Measurements from ENCODE around the gene RAD54L. TPM values are rescaled to one million over a fixed set of nuclear protein-coding genes. Genes with fewer than 3 reads are reported as not detected.
"Not testable (repeated sequence)": the region's sequence is repeated elsewhere in the genome, so short reads cannot be mapped to it uniquely, and the experiment has no call there.

The RAD54L gene
- total and polyA plus RNA-seq, 2 donors (not counting 1 experiment from before 2014, with no cell fraction given): 0.66 to 1.3 TPM

DNA sequence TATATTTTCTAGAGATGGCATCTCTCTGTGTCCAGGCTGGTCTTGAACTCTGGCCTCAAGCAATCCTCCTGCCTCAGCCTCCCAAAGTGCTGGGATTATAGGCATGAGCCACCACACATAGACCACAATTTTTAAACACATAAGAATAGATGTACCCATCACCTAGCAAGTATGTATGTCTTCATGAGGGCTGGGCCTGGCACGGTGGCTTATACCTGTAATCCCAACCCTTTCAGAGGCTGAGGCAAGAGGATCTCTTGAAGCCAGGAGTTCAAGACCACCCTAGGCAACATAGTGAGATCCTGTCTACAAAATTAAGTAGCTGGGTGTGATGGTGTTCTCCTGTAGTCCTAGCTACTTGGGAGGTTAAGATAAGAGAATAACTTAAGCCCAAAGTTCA, 69.8 kb downstream of the RAD54L start:
- peaks cover 3% of the 10 kb centered on the region for H3K36me3 ChIP-seq (ENCODE audit: control insufficient read depth, insufficient read depth, low read length)
- H3K9me3 ChIP-seq (ENCODE audit: control insufficient read depth, insufficient read depth, low read depth, low read length): no peaks in the 10 kb centered on the region
- no peaks in the 10 kb centered on the region for H3K79me2 ChIP-seq (ENCODE audit: control insufficient read depth, insufficient read depth, low read length)
- no peaks in the 10 kb centered on the region for H3K4me1 ChIP-seq (ENCODE audit: control insufficient read depth, extremely low read depth, insufficient read depth, low read length)
- no peak overlapping the region for H3K4me3 ChIP-seq (replicated peaks in 1 of 4; ENCODE audit: control extremely low read depth in 1 of 4, insufficient read depth in 1 of 4, low read depth in 3 of 4, low read length in 4 of 4)
- TF ChIP-seq, protein P1, sequence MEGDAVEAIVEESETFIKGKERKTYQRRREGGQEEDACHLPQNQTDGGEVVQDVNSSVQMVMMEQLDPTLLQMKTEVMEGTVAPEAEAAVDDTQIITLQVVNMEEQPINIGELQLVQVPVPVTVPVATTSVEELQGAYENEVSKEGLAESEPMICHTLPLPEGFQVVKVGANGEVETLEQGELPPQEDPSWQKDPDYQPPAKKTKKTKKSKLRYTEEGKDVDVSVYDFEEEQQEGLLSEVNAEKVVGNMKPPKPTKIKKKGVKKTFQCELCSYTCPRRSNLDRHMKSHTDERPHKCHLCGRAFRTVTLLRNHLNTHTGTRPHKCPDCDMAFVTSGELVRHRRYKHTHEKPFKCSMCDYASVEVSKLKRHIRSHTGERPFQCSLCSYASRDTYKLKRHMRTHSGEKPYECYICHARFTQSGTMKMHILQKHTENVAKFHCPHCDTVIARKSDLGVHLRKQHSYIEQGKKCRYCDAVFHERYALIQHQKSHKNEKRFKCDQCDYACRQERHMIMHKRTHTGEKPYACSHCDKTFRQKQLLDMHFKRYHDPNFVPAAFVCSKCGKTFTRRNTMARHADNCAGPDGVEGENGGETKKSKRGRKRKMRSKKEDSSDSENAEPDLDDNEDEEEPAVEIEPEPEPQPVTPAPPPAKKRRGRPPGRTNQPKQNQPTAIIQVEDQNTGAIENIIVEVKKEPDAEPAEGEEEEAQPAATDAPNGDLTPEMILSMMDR (conservative IDR thresholded peaks at IDR 0.05 in 1 of 2, IDR thresholded peaks at IDR 0.05 in 1 of 2; ENCODE audit: low read depth in 1 of 2, low read length in 2 of 2): no peak
- TF ChIP-seq EZH2 (IDR thresholded peaks at IDR 0.05; ENCODE audit: low read length, missing control alignments): no peak
- H3K9ac ChIP-seq (ENCODE audit: insufficient read depth, low read length): no peak overlapping the region
- no peak overlapping the region for H2AFZ ChIP-seq (ENCODE audit: low read length)
- H3K27me3 ChIP-seq (ENCODE audit: control insufficient read depth, insufficient read depth, low read length): no peaks in the 10 kb centered on the region
- H3K4me2 ChIP-seq (ENCODE audit: extremely low read depth, insufficient read depth, low read length): no peak overlapping the region
- no peak for DNase-seq (ENCODE audit: low read depth in 2 of 2)
- no peak overlapping the region for H3K27ac ChIP-seq (ENCODE audit: insufficient read depth, low read length)
- no peaks in the 10 kb centered on the region for H4K20me1 ChIP-seq (ENCODE audit: control insufficient read depth, extremely low read depth, insufficient read depth, low read length)

DNA sequence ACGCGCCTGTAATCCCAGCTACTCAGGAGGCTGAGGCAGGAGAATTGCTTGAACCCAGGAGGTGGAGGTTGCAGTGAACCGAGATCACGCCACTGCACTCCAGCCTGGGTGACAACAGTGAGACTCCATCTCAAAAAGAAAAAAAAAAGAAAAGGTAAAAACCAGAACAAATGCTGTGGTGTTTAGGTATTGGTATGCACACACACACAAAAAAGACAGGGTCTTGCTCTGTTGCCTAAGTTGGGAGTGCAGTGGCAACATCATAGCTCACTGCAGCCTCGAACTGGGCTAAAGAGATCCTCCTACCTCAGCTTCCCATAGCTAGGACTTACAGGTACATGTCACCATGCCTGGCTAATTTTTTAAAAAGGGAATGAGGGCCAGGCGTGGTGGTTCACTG, 71.7 kb downstream of the RAD54L start:
- not testable (repeated sequence) for H3K9me3 ChIP-seq (ENCODE audit: control insufficient read depth, insufficient read depth, low read depth, low read length); H3K27ac ChIP-seq (ENCODE audit: insufficient read depth, low read length); H2AFZ ChIP-seq (ENCODE audit: low read length); DNase-seq (ENCODE audit: low read depth in 2 of 2); H3K4me3 ChIP-seq (replicated peaks in 1 of 4; ENCODE audit: control extremely low read depth in 1 of 4, insufficient read depth in 1 of 4, low read depth in 3 of 4, low read length in 4 of 4); H3K27me3 ChIP-seq (ENCODE audit: control insufficient read depth, insufficient read depth, low read length); H3K79me2 ChIP-seq (ENCODE audit: control insufficient read depth, insufficient read depth, low read length); H3K9ac ChIP-seq (ENCODE audit: insufficient read depth, low read length); H4K20me1 ChIP-seq (ENCODE audit: control insufficient read depth, extremely low read depth, insufficient read depth, low read length); H3K4me1 ChIP-seq (ENCODE audit: control insufficient read depth, extremely low read depth, insufficient read depth, low read length); H3K4me2 ChIP-seq (ENCODE audit: extremely low read depth, insufficient read depth, low read length); H3K36me3 ChIP-seq (ENCODE audit: control insufficient read depth, insufficient read depth, low read length)

DNA sequence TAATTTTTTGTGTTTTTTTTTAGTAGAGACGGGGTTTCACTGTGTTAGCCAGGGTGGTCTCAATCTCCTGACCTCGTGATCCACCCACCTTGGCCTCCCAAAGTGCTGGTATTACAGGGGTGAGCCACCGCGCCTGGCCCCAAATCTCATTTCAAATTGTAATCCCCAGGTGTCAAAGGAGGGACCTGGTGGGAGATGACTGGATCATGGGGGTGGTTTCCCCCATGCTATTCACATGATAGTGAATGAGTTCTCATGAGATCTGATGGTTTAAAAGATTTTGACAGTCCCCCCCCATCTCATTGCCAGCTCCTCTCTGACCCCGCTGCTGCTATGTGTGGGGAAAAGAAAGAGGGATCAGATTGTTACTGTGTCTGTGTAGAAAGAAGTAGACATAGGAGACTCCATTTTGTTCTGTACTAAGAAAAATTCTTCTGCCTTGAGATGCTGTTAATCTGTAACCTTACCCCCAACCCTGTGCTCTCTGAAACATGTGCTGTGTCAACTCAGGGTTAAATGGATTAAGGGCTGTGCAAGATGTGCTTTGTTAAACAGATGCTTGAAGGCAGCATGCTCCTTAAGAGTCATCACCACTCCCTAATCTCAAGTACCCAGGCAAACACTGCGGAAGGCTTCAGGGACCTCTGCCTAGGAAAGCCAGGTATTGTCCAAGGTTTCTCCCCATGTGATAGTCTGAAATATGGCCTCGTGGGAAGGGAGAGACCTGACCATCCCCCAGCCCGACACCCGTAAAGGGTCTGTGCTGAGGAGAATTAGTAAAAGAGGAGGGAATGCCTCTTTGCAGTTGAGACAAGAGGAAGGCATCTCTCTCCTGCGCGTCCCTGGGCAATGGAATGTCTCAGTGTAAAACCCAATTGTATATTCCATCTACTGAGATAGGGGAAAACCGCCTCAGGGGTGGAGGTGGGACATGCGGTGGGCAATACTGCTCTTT, 72.7 kb downstream of the RAD54L start:
- H3K27ac ChIP-seq (ENCODE audit: insufficient read depth, low read length); H3K4me1 ChIP-seq (ENCODE audit: control insufficient read depth, extremely low read depth, insufficient read depth, low read length); H3K9ac ChIP-seq (ENCODE audit: insufficient read depth, low read length); H3K9me3 ChIP-seq (ENCODE audit: control insufficient read depth, insufficient read depth, low read depth, low read length); H3K36me3 ChIP-seq (ENCODE audit: control insufficient read depth, insufficient read depth, low read length); H3K27me3 ChIP-seq (ENCODE audit: control insufficient read depth, insufficient read depth, low read length); H3K4me2 ChIP-seq (ENCODE audit: extremely low read depth, insufficient read depth, low read length); H2AFZ ChIP-seq (ENCODE audit: low read length); DNase-seq (ENCODE audit: low read depth in 2 of 2); H4K20me1 ChIP-seq (ENCODE audit: control insufficient read depth, extremely low read depth, insufficient read depth, low read length); H3K4me3 ChIP-seq (replicated peaks in 1 of 4; ENCODE audit: control extremely low read depth in 1 of 4, insufficient read depth in 1 of 4, low read depth in 3 of 4, low read length in 4 of 4); H3K79me2 ChIP-seq (ENCODE audit: control insufficient read depth, insufficient read depth, low read length): not testable (repeated sequence)

DNA sequence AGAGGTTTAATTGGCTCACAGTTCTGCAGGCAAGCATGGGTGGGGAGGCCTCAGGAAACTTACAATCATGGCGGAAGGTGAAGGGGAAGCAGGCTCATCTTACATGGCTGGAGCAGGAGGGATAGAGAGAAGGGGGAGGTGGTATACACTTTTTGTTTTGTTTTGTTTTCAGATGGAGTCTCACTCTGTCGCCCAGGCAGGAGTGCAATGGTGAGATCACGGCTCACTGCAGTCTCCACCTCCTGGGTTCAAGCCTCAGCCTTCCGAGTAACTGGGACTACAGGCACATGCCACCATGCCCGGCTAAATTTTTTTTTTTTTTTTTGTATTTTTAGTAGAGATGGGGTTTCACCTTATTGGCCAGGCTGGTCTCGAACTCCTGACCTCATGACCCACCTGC, 74.6 kb downstream of the RAD54L start:
- not testable (repeated sequence) for H3K4me1 ChIP-seq (ENCODE audit: control insufficient read depth, extremely low read depth, insufficient read depth, low read length); H3K79me2 ChIP-seq (ENCODE audit: control insufficient read depth, insufficient read depth, low read length); H3K9ac ChIP-seq (ENCODE audit: insufficient read depth, low read length); H2AFZ ChIP-seq (ENCODE audit: low read length); H4K20me1 ChIP-seq (ENCODE audit: control insufficient read depth, extremely low read depth, insufficient read depth, low read length); H3K36me3 ChIP-seq (ENCODE audit: control insufficient read depth, insufficient read depth, low read length); DNase-seq (ENCODE audit: low read depth in 2 of 2); H3K27ac ChIP-seq (ENCODE audit: insufficient read depth, low read length); H3K4me3 ChIP-seq (replicated peaks in 1 of 4; ENCODE audit: control extremely low read depth in 1 of 4, insufficient read depth in 1 of 4, low read depth in 3 of 4, low read length in 4 of 4); H3K27me3 ChIP-seq (ENCODE audit: control insufficient read depth, insufficient read depth, low read length); H3K4me2 ChIP-seq (ENCODE audit: extremely low read depth, insufficient read depth, low read length); H3K9me3 ChIP-seq (ENCODE audit: control insufficient read depth, insufficient read depth, low read depth, low read length)

DNA sequence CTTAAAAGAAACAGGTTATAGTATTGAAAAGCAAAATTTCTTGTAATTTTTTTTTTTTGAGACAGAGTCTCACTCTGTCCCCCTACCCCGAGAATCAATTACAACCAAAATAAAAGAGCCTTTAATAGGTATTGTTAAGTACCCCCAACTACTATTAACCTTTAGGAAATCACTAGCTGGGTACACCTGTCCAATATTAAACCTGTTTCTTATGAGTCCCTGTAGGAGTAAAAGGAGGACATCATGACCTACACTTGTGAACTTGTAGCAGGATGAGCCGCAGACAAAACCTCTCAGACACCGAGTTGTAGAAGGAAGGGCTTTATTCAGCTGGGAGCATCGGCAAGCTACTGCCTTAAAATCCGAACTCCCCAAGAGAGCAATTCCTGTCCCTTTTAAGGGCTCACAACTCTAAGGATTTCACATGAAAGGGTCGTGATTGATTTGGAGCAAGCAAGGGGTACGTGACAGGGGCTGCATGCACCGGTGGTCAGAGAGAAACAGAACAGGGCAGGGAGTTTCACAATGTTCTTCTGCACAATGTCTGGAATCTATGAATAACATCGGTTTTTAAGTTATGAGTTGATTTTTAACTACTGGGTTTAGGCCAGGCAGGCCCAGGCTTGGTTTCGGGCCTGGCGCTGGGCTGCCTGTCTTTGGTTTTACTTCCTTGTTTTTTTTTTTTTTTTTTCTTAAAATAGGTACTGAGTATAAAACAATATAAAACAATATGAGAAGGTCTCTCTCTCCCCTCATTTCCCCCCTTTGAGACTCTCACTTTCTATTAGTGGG, 77.9 kb downstream of the RAD54L start:
- not testable (repeated sequence) for H3K9me3 ChIP-seq (ENCODE audit: control insufficient read depth, insufficient read depth, low read depth, low read length); H3K4me1 ChIP-seq (ENCODE audit: control insufficient read depth, extremely low read depth, insufficient read depth, low read length); DNase-seq (ENCODE audit: low read depth in 2 of 2); H3K27me3 ChIP-seq (ENCODE audit: control insufficient read depth, insufficient read depth, low read length); H3K36me3 ChIP-seq (ENCODE audit: control insufficient read depth, insufficient read depth, low read length); H2AFZ ChIP-seq (ENCODE audit: low read length); H3K27ac ChIP-seq (ENCODE audit: insufficient read depth, low read length); H3K79me2 ChIP-seq (ENCODE audit: control insufficient read depth, insufficient read depth, low read length); H3K9ac ChIP-seq (ENCODE audit: insufficient read depth, low read length); H3K4me3 ChIP-seq (replicated peaks in 1 of 4; ENCODE audit: control extremely low read depth in 1 of 4, insufficient read depth in 1 of 4, low read depth in 3 of 4, low read length in 4 of 4); H4K20me1 ChIP-seq (ENCODE audit: control insufficient read depth, extremely low read depth, insufficient read depth, low read length); H3K4me2 ChIP-seq (ENCODE audit: extremely low read depth, insufficient read depth, low read length)

Data from fibroblast of lung (primary cell).